Globus pallidus (tissue), 1 donor: Measurements from ENCODE around the gene UBASH3B.

Experiments
- DNase-seq: peaks from one replicate; pipeline ENCODE4 v3.0.0-alpha.2; 2015; ENCODE audit warnings: low spot score

The UBASH3B gene

DNA sequence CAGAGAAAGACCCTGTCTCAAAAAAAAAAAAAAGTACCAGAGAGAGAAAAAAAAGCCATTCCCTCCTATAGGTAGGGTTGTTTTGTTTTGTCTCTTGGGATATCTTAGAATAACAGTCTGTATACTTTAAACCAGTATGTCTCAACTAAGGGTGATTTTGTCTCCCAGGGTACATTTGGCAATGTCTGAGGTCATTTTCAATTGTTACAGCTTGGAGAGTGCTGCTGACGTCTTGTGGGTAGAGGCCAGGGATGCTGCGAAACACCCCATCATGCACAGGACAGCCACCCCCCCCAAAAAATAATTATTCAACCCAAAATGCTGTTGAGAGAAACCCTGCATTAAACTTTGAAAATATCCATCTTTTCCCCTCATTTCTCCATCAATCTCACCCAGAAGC lies 126.7 kb downstream of the UBASH3B start:
- DNase-seq: no peak

DNA sequence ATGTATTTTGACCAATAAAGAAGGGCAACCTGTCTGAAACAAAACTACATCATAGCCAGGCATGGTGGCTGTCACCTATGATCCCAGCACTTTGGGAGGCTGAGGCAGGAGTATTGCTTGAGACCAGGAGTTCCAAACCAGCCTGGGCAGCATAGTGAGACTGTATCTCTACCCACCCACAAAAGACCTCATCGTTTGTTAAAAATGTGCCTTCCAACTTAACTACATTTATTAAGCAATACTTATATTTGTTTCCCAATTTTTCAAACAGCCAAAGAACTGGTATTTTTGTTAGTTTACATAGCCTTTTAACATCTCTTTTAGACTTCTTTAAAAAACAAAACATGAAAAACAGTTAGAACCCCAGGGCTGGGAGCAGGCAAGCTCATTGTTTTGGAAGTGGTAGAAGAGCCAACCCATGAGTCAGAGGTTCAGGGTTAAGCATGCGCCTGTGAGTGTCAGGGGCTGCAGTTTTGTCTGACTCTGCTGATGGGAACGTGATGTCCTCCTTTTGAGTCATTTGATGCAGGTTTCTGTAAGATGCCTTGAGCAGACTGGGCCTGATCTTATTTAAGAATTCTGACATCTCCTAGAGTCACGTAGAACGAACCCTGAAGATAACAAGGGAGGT lies 128.9 kb downstream of the UBASH3B start:
- no peak for DNase-seq

GRCh38 chr11:122785031-122785541 lies 129.6 kb downstream of the UBASH3B start:
- no peak for DNase-seq

DNA sequence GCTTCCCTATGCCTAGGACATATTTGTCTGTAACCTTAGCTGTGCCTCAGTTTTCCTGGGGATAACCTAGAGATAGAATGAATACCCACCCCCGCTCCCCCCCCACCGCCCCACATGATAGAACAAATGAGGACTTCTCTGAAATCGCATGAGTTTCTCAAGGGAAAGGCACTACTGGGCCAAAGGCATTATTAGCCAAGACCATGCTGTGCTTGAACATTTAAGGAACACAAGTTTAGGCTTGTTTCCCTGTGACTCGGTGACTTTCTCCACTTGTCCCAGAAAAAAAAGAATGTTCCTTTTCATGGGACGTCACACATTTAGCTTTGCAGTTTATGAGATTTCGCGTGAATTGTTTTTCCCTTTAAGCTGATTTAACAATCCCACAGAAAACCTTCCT lies 131.4 kb downstream of the UBASH3B start:
- DNase-seq: no peak

DNA sequence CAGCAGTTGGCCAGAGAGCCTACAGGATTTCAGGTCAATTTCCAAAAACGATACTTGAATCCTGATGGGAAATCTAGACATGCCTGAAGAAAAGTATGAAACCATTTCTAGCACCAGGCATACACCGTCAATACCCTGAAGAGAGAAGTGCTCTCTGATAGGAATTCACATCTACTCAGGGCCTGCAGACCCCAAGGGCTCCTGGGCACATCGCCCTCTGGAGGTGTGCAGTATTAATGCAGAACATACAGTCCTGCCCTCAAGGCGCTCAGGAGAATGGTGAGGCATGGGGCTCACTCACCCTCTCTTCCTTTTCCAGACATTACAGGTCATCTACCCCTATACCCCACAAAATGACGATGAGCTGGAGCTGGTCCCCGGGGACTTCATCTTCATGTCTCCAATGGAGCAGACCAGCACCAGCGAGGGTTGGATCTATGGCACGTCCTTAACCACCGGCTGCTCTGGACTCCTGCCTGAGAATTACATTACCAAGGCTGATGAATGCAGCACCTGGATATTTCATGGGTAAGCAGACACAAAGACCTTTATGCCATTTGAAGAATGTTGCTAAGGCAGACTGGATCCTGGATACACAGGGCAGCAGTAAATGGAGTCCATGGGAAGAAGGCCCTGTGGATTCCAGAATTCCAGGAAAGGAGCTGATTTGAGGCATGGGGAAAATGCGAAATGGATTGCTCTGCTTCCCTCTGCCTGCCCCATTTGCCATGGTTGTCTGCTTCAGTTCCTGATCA lies 133.4 kb downstream of the UBASH3B start:
- no peak for DNase-seq

- DNase-seq: no peak
Measured at GRCh38 chr11:122789907-122790306, 134.4 kb downstream of the UBASH3B start.

- no peak for DNase-seq
Measured at GRCh38 chr11:122791411-122791810, 135.9 kb downstream of the UBASH3B start.

DNA sequence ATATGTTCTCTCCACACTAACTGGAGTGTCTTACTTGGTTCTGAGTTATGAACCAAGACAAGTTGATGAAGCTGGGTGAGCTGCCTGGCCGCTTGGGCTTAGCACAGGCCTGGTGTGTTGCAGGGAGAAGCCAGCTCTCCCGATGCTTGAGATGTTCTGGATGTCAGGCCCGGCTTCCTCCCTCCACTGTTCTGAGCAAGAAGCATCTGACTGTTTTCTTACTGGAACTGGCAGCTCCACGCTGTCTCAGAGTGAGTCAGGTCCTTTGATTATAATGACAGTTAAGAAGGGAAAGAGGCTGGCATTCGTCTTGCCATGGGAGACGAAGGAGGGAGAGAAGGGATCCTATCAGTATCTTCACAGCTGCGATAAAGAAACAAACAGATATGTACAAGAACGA lies 136.3 kb downstream of the UBASH3B start:
- no peak for DNase-seq

GRCh38 chr11:122793515-122793914 lies 138.0 kb downstream of the UBASH3B start:
- DNase-seq: no peak

GRCh38 chr11:122795307-122795706 lies 139.8 kb downstream of the UBASH3B start:
- no peak for DNase-seq

DNA sequence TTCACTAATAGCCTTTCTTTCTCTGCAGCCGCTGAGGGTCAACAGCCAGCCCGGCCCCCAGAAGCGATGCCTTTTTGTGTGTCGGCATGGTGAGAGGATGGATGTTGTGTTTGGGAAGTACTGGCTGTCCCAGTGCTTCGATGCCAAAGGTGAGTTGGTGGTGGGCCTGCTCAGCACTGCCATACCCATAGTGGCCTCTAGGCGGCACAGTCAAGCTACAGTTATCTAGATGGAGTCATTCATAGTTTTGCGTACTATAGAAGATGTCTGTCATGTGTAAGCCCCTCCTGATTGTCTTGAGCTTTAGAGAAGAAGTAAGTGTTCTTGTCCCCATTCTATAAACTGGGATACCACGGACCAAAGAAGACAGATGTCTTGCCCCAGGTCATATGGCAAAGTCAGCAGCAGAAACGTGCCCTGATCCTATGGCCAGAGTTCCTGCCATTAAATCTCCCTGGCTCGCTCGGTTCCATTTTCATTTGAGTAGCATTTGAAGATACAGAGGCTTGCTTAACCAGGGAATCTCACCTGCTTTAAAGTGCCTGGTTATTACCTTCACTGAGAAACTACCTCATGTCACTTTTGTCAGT lies 140.7 kb downstream of the UBASH3B start:
- no peak for DNase-seq

DNA sequence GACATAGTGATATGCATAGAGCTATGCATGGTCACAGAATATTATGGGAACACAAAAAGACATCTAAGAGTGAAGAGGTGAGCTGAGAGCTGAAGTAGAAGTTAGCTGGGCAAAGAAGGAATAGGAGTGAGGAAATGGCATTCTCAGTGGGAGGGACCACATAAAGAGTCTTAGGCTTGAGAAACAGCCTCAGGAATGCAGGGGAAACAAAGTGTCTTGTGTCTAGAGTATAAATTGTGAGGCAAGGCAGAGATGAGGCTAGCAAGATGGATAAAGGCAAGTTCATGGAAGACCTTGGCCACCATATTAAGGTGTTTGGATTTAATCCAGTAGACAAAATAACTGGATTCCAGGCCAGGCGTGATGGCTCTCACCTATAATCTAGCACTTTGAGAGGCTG lies 142.1 kb downstream of the UBASH3B start:
- DNase-seq: no peak

DNA sequence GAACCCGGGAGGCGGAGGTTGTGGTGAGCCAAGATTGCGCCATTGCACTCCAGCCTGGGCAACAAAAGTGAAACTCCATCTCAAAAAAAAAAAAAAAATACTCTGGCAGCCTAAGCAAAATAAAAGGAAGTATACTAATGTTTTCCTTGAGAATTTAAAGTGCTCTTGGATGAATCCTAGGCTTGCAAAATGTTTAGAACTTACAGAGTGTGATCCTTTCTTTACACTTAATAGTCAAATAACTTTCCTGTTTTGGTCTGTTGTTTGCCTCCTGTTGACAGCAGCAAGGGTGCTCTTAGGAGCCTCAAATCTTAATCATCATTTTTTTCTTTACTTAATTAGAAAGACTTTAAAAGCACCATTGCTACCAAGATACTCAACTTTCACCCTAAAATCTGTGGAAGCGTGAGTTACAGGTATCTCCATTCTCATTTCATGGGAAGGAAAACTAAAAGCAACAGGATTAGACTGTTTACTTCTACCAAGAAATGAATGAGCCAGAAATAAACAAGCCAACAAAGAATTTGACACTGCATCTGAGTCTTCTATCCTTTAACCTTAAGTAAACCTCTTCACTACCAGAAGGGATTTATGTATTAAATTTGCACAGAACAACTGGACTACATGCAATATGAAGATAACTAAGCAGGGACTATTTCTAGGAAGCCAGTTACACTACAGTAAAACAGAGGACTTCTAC lies 144.0 kb downstream of the UBASH3B start:
- DNase-seq: no peak

DNA sequence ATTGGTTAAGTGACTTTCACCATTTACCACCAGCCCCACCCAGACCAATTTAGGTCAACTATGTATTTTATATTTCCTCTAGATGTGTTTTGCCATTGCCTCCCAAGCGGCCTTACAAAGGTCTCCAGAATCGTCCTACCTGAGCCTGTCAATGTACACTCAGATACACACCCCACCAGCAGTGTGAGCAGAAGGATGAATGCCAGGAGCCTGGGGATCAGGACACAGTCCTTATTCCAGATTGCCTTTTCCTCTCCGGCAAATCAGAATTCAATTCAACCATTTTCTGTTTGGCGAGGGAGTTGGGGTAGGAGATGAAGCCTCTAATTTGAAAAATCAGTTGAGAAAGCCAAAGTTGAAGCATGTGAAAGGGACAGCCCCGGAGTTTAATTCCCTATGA lies 147.4 kb downstream of the UBASH3B start:
- no peak for DNase-seq

GRCh38 chr11:122803306-122803705 lies 147.8 kb downstream of the UBASH3B start:
- no peak for DNase-seq

- no peak for DNase-seq
Measured at GRCh38 chr11:122803716-122804115, 148.2 kb downstream of the UBASH3B start.

GRCh38 chr11:122804161-122804560 lies 148.6 kb downstream of the UBASH3B start:
- DNase-seq: no peak

DNA sequence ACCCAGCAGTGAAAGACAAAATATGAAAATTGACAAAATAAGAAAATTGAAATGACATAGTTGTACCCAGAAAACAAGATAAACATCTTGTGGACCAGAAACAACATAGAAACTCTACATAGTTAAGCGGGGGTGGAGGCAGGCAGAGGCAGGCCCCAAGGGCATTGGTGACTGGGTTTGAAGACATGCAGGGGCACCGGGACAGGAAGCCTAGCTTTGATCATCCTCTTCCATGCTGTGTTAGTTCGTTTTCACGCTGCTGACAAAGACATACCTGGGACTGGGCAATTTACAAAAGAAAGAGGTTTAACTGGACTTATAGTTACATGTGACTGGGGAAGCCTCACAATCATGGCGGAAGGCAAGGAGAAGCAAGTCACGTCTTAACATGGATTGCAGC lies 149.3 kb downstream of the UBASH3B start:
- DNase-seq: no peak

GRCh38 chr11:122807731-122808477 lies 152.4 kb downstream of the UBASH3B start:
- no peak for DNase-seq

GRCh38 chr11:122808478-122808869 lies 153.0 kb downstream of the UBASH3B start:
- DNase-seq: no peak

DNA sequence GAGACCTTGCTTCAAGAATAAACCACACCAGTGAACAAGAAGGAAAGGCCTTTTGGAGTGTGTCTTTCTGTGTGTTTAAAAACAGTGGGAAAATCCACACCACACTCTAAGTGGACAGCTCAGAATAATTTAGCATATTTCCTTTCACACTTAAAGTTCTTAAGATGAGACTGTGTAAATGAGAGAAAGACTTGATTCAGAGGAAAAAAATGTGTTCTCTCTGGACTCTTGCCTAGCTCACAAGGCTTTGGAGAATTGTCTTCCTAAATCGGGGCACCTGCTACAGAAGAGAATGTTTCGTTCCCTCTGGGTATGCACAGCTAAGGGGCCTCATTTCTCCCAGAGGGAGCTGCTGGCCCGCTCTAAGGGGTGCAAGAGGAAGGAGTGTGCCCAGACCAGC lies 154.3 kb downstream of the UBASH3B start:
- no peak for DNase-seq

DNA sequence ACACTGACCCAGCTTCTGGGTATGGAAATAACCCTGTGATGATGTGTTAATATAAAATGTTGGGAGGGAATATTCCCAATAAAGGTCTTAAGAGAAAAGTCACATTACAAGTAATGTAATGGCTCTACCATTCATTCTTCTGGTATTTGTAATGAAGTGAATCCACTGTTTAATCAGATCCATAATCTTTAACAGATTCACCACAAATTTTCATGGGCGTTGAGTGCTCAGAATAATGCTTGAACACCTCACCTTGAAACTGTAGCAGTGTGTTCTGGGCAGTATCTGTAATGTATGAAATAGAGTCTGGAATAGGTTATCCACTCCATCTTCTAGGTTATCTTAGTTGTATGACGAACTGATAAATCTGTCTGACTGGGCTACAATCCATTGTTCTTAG lies 156.2 kb downstream of the UBASH3B start:
- DNase-seq: no peak
